Panc1 (cell line): Measurements from ENCODE around the gene RASSF5. TPM values are rescaled to one million over a fixed set of nuclear protein-coding genes. Genes with fewer than 3 reads are reported as not detected.

Experiments used
- ATAC-seq: fragments of 200-7000 bp; cut with Tn5 transposase; 2 replicates; pipeline ENCODE4 v1.9.1; 2020; ENCODE audit warnings: mild to moderate bottlenecking, moderate library complexity
- BruUV-seq: library from RNA; stranded (reverse); fragments of 400-500 nt; replicated peaks from 2 replicates; lab custom pipeline; 2021; lab: Mats Ljungman, UMichigan
- CTCF ChIA-PET: fragments of 300-600 bp; sonication (Branson Sonifier 250); formaldehyde crosslinking; loops from one replicate; lab custom pipeline; 2022; ENCODE audit warnings: antibody characterized with exemption; lab: Charles Lee
- POLR2A ChIA-PET: fragments of 300-600 bp; sonication (Branson Sonifier 250); formaldehyde crosslinking; loops from one replicate; lab custom pipeline; 2022; ENCODE audit warnings: antibody characterized with exemption; lab: Charles Lee
- DNase-seq: peaks from one replicate; pipeline ENCODE4 v3.0.0-alpha.2; 2010; ENCODE audit warnings: low read depth, low spot score
- H3K27ac ChIP-seq: 2 replicates; pipeline ENCODE4 v1.5.1; 2011; ENCODE audit warnings: mild to moderate bottlenecking, low read length, inconsistent platforms
- H3K27me3 ChIP-seq: fragments of 200-500 bp; sonication (Bioruptor generic); 2 replicates; pipeline ENCODE4 v1.6.0; 2014; ENCODE audit warnings: low read length, inconsistent platforms; ENCODE audit not compliant: control insufficient read depth, insufficient read depth
- H3K36me3 ChIP-seq: fragments of 200-500 bp; sonication (Bioruptor generic); 2 replicates; pipeline ENCODE4 v1.5.1; 2014; ENCODE audit warnings: inconsistent platforms, mild to moderate bottlenecking, low read length, moderate library complexity; ENCODE audit not compliant: control insufficient read depth, insufficient read depth
- H3K4me1 ChIP-seq: 2 replicates; pipeline ENCODE4 v1.5.1; 2011; ENCODE audit warnings: inconsistent platforms, mild to moderate bottlenecking, low read length, moderate library complexity; ENCODE audit not compliant: control insufficient read depth, insufficient read depth
- H3K4me3 ChIP-seq, 2 experiments: 2 replicates each; pipeline ENCODE4 v1.5.1; 2011 to 2012; ENCODE audit warnings: low read depth in 2 of 2, low read length in 2 of 2, mild to moderate bottlenecking in 2 of 2, inconsistent platforms in 1 of 2, moderate library complexity in 1 of 2
- H3K9me3 ChIP-seq: fragments of 200-500 bp; sonication (Bioruptor generic); 2 replicates; pipeline ENCODE4 v1.5.1; 2014; ENCODE audit warnings: low read depth, mild to moderate bottlenecking, inconsistent platforms, low read length, moderate library complexity; ENCODE audit not compliant: control insufficient read depth, insufficient read depth
- POLR2AphosphoS5 ChIP-seq: IDR thresholded peaks from 2 replicates; pipeline ENCODE4 v1.6.1; 2012; ENCODE audit warnings: mild to moderate bottlenecking, low read depth, low read length, moderate library complexity
- SIN3A ChIP-seq: IDR thresholded peaks from 2 replicates; pipeline ENCODE4 v1.6.1; 2012; ENCODE audit warnings: low read depth, mild to moderate bottlenecking, low read length, moderate library complexity, borderline replicate concordance; ENCODE audit not compliant: insufficient read depth
- TCF7L2 ChIP-seq: IDR thresholded peaks from 2 replicates; pipeline ENCODE4 v1.6.1; 2011; ENCODE audit warnings: mild to moderate bottlenecking, low read depth, low read length, inconsistent platforms
- in situ Hi-C: cut with HindIII; loops from 2 replicates; pipeline ENCODE4 v1.10.0; 2016; ENCODE audit warnings: low sequenced_read_pairs, low pct_unique_long_range_greater_than_20kb
- intact Hi-C: fragments of 100-400 bp; cut with micrococcal nuclease; formaldehyde crosslinking; loops from one replicate; pipeline ENCODE4 v1.10.0; 2022; ENCODE audit not compliant: unreplicated experiment
- total RNA-seq: library from RNA; stranded (reverse); gene quantifications from one replicate; pipeline ENCODE4 v1.2.1, GENCODE V29; 2021; ENCODE audit not compliant: unreplicated experiment
- TF ChIP-seq, protein P1 (sequence below), 2 experiments: IDR thresholded peaks; 2 replicates each; pipeline ENCODE4 v1.6.1; 2011 to 2012; ENCODE audit warnings: low read depth in 2 of 2, control low read depth in 1 of 2, low read length in 1 of 2, mild to moderate bottlenecking in 1 of 2, moderate library complexity in 1 of 2; ENCODE audit not compliant: insufficient read depth in 1 of 2
- TF ChIP-seq, protein P2 (sequence below): fragments of 450-650 bp; IDR thresholded peaks from 2 replicates; pipeline ENCODE4 v1.5.1; 2017; ENCODE audit warnings: mild to moderate bottlenecking

Gene RASSF5
- total RNA-seq, 1 experiment from 2014 or later: 1.6 TPM

DNA sequence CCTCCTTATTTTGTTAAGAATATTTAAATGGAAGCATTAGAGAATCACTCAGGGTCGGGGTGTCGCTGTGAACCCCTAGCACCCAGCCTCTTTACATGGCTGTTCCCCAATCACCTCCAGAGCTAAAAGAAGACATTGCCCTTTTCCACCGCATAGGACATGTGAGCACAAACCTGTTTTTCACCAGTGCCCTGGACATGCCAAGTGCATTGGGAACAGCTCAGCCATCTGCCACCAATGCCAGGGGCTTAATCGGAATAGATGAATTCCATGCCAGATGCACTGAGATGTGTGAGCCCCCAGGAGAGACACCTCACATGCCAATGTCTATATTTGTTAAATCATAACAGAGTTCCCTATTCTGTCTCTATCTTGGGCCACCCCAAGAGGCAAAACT is 71.6 kb downstream of the RASSF5 start:
- no peak overlapping the region for H3K27ac ChIP-seq
- no peak overlapping the region for H3K4me3 ChIP-seq
- no peak for DNase-seq
- H3K36me3 ChIP-seq: no peaks in the 10 kb centered on the region
- intact Hi-C loops (no loop called here), in situ Hi-C loops (no loop called here)
- H3K4me1 ChIP-seq: no peaks in the 10 kb centered on the region
- TF ChIP-seq TCF7L2 (no peak), SIN3A (no peak), POLR2AphosphoS5 (no peak)
- TF ChIP-seq, protein P1, sequence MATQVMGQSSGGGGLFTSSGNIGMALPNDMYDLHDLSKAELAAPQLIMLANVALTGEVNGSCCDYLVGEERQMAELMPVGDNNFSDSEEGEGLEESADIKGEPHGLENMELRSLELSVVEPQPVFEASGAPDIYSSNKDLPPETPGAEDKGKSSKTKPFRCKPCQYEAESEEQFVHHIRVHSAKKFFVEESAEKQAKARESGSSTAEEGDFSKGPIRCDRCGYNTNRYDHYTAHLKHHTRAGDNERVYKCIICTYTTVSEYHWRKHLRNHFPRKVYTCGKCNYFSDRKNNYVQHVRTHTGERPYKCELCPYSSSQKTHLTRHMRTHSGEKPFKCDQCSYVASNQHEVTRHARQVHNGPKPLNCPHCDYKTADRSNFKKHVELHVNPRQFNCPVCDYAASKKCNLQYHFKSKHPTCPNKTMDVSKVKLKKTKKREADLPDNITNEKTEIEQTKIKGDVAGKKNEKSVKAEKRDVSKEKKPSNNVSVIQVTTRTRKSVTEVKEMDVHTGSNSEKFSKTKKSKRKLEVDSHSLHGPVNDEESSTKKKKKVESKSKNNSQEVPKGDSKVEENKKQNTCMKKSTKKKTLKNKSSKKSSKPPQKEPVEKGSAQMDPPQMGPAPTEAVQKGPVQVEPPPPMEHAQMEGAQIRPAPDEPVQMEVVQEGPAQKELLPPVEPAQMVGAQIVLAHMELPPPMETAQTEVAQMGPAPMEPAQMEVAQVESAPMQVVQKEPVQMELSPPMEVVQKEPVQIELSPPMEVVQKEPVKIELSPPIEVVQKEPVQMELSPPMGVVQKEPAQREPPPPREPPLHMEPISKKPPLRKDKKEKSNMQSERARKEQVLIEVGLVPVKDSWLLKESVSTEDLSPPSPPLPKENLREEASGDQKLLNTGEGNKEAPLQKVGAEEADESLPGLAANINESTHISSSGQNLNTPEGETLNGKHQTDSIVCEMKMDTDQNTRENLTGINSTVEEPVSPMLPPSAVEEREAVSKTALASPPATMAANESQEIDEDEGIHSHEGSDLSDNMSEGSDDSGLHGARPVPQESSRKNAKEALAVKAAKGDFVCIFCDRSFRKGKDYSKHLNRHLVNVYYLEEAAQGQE (IDR thresholded peaks at IDR 0.05; ENCODE audit: insufficient read depth in 1 of 2, low read depth in 2 of 2, low read length in 1 of 2): no peak
- TF ChIP-seq, protein P2, sequence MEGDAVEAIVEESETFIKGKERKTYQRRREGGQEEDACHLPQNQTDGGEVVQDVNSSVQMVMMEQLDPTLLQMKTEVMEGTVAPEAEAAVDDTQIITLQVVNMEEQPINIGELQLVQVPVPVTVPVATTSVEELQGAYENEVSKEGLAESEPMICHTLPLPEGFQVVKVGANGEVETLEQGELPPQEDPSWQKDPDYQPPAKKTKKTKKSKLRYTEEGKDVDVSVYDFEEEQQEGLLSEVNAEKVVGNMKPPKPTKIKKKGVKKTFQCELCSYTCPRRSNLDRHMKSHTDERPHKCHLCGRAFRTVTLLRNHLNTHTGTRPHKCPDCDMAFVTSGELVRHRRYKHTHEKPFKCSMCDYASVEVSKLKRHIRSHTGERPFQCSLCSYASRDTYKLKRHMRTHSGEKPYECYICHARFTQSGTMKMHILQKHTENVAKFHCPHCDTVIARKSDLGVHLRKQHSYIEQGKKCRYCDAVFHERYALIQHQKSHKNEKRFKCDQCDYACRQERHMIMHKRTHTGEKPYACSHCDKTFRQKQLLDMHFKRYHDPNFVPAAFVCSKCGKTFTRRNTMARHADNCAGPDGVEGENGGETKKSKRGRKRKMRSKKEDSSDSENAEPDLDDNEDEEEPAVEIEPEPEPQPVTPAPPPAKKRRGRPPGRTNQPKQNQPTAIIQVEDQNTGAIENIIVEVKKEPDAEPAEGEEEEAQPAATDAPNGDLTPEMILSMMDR: no peak
- BruUV-seq: no TSS peak
- no peak for ATAC-seq
- no peaks in the 10 kb centered on the region; the same call in 1 of the 2 replicates for H3K27me3 ChIP-seq
- CTCF ChIA-PET: interaction anchor here (1.0 kb wide), 1 partner anchor 34 kb away, joined by 4 read pairs; no protein-coding TSS in a partner anchor
- POLR2A ChIA-PET: interaction anchor here (0.9 kb wide), 1 partner anchor 8 kb away, joined by 3 read pairs; no protein-coding TSS in a partner anchor
- H3K9me3 ChIP-seq: no peaks in the 10 kb centered on the region

DNA sequence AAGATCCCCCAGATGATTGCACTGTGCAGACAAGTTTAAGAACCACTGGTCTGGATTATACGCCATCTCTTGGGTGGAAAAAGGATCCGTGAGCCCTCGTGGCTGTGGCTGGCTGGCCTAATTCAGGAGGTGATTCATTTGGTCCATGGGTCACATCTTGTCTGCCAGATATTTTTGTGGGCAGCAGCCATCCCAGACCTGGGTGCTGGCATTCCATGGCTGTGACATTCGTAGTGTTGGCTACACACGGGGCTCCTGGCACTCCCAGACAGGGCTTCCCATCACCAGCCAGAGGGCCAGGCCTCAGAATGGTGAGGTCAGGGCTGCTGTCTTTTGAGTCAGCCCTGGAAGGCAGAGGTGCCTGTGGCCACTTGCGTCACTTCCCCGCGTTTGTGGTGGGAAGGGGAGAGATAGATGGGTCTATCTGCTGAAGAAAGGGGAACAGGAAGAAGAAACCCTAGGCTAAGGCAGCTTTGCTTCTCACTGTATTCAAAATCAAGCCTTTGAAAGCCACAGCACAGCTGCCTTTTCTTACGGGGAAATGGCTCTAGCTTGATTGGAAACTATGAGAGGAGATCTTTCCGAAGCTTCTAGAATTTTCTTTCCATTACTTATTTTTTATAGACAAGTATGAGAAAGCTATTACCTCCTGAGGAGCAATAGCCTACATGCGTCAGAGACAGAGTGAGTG is 72.6 kb downstream of the RASSF5 start:
- in situ Hi-C loops: no loop called here
- ATAC-seq (no peak), DNase-seq (no peak)
- ChIA-PET POLR2A (no interaction called here), CTCF (no interaction called here)
- H3K4me3 ChIP-seq: no peak overlapping the region
- H3K4me1 ChIP-seq: no peaks in the 10 kb centered on the region
- no peaks in the 10 kb centered on the region for H3K9me3 ChIP-seq
- no peaks in the 10 kb centered on the region for H3K36me3 ChIP-seq
- TF ChIP-seq, protein P2: no peak
- no peak for TF ChIP-seq POLR2AphosphoS5
- TF ChIP-seq SIN3A: no peak
- TF ChIP-seq TCF7L2: no peak
- TF ChIP-seq, protein P1 (IDR thresholded peaks at IDR 0.05; ENCODE audit: insufficient read depth in 1 of 2, low read depth in 2 of 2, low read length in 1 of 2): no peak
- intact Hi-C loops: no loop called here
- no peaks in the 10 kb centered on the region; the same call in 1 of the 2 replicates for H3K27me3 ChIP-seq
- BruUV-seq: no TSS peak
- no peak overlapping the region for H3K27ac ChIP-seq
